Activated CD4-positive, CD25-positive, alpha-beta regulatory T cell (primary cell): ENCODE measurements around the gene PTPRA.
A peak's percentile ranks its signal among the peaks of the same experiment; 100 is the strongest.
"Not testable (repeated sequence)": the region's sequence is repeated elsewhere in the genome, so short reads cannot be mapped to it uniquely, and the experiment has no call there.

ENCODE experiments used
- DNase-seq, 4 experiments: peaks; one replicate each; lab custom pipeline; 2025; lab: John Stamatoyannopoulos, UW

Gene PTPRA

GRCh38 chr20:3044336-3044965, 171.2 kb downstream of the PTPRA start:
- no peak for DNase-seq

GRCh38 chr20:3045042-3045815, 171.9 kb downstream of the PTPRA start:
- DNase-seq = peak in 2 of 4 experiments; percentile 35 to 38

- peak; percentile 63 to 66 (median 64) for DNase-seq
These were observed 172.8 kb downstream of the PTPRA start, which contains the start of gene MRPS26 for GRCh38 chr20:3045816-3046676. Gene MRPS26 (plus strand): TSS chr20:3046052. CDS start chr20:3046069, 17 bp downstream.

- no peak for DNase-seq
These were observed 173.6 kb downstream of the PTPRA start for GRCh38 chr20:3046677-3047462.

GRCh38 chr20:3047486-3048419, 174.5 kb downstream of the PTPRA start:
- DNase-seq = no peak

- DNase-seq = no peak
These were observed 178.2 kb downstream of the PTPRA start for GRCh38 chr20:3051385-3052019.

- DNase-seq = no peak
These were observed 186.2 kb downstream of the PTPRA start for GRCh38 chr20:3059489-3059888.

GRCh38 chr20:3064119-3064518, 190.8 kb downstream of the PTPRA start:
- DNase-seq = not testable (repeated sequence)

GRCh38 chr20:3067139-3068014, 194.1 kb downstream of the PTPRA start:
- no peak for DNase-seq

GRCh38 chr20:3068075-3068474, 194.8 kb downstream of the PTPRA start:
- no peak for DNase-seq

- DNase-seq = peak in 1 of 4 experiments; percentile 32
These were observed 196.0 kb downstream of the PTPRA start for GRCh38 chr20:3068986-3069900.

- DNase-seq = no peak
These were observed 197.4 kb downstream of the PTPRA start for GRCh38 chr20:3070725-3071124.

- no peak for DNase-seq
These were observed 198.0 kb downstream of the PTPRA start for GRCh38 chr20:3071266-3071609.

- DNase-seq = peak; percentile 25 to 63 (median 48)
These were observed 198.6 kb downstream of the PTPRA start, which contains the start of gene OXT for GRCh38 chr20:3071610-3072529. Gene OXT (plus strand): TSS chr20:3071620. CDS start chr20:3071656, 36 bp downstream.

GRCh38 chr20:3072530-3073250, 199.4 kb downstream of the PTPRA start:
- no peak for DNase-seq

- not testable (repeated sequence) for DNase-seq
These were observed 200.0 kb downstream of the PTPRA start for GRCh38 chr20:3073251-3073643.
